ENCODE data around the gene MSH6.
A peak's percentile ranks its signal among the peaks of the same experiment; 100 is the strongest.

MSH6 gene

DNA sequence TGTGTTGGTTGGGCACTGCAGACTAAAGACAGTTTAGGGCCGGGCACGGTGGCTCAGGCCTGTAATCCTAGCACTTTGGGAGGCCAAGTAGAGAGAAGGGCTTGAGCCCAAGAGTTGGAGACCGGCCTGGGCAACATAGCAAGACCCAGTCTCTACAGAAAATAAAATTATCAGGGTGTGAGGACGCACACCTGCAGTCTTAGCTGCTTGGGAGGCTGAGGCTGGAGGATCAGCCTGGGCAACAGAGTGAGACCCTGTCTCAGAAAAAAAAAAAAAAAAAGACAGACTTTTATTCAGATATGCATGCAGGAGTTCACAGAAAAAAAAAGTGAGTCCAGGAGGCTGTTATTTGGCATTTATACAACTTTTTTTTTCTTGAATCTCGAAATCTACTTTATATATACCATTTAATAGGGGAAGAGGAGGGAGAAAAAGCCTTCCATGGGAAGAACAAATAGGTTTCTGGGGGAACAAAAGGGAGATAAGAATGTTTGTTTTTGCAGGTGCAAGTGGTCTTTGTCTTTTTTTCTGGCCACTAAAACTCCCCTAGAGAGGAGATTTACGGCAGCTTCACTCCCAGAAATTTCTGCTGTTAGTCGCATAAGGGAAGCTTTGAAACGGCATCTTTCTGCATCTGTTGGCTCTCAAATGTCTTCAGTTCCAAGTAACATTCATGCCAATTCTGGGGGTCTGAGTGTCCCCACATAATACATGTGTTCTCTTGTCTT is 4.1 kb upstream of the MSH6 start:
- Histone ChIP-seq H3K36me3 (ENCODE audit: insufficient read depth) (no peaks in the 10 kb centered on the region), H3K79me2 (ENCODE audit: insufficient read depth, low read depth) (no peaks in the 10 kb centered on the region; the same call in 1 of the 2 replicates)
- TF ChIP-seq CTCF (conservative IDR thresholded peaks at IDR 0.05; ENCODE audit: low read depth, low read length) = no peak

DNA sequence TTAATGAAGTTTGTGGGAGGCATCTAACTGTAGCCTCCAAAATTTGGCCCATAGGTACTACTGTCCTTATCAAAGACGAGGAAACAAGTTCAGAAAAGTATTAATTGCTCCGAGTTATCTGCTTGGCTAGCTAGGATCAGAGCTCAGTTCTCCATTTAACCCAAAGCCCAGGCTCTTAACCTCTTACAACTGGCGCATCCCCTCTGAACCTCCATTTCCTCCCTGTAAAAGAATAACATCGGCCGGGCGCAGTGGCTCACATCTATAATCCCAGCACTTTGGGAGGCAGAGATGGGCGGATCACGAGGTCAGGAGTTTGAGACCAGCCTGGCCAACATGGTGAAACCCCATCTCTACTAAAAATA is 3.5 kb upstream of the MSH6 start:
- Histone ChIP-seq H3K9ac (no peak overlapping the region), H3K27ac (no peak overlapping the region), H2AFZ (ENCODE audit: low read depth) (no peak overlapping the region), H4K20me1 (ENCODE audit: insufficient read depth) (peaks cover 4% of the 10 kb centered on the region; the same call in 1 of the 2 replicates), H3K4me2 (no peak overlapping the region), H3K4me3 (IDR thresholded peaks at IDR 0.05; ENCODE audit: insufficient read depth, low read depth, low read length) (no peak overlapping the region), H3K4me1 (ENCODE audit: low read depth, poor library complexity, severe bottlenecking) (peaks cover 6% of the 10 kb centered on the region), H3K36me3 (ENCODE audit: insufficient read depth) (no peaks in the 10 kb centered on the region), H3K27me3 (ENCODE audit: insufficient read depth, low read depth) (no peaks in the 10 kb centered on the region), H3K79me2 (ENCODE audit: insufficient read depth, low read depth) (peaks cover 5% of the 10 kb centered on the region)
- TF ChIP-seq CTCF (conservative IDR thresholded peaks at IDR 0.05; ENCODE audit: low read depth, low read length) = no peak

More for the DNA sequence above, 4.1 kb upstream of the MSH6 start:
- no peak overlapping the region for H3K27ac ChIP-seq
- H4K20me1 ChIP-seq (ENCODE audit: insufficient read depth) = no peaks in the 10 kb centered on the region
- no peak overlapping the region for H3K4me2 ChIP-seq
- H3K27me3 ChIP-seq (ENCODE audit: insufficient read depth, low read depth) = no peaks in the 10 kb centered on the region
- peaks cover 4% of the 10 kb centered on the region for H3K4me1 ChIP-seq (ENCODE audit: low read depth, poor library complexity, severe bottlenecking)
- no peak overlapping the region for H2AFZ ChIP-seq (ENCODE audit: low read depth)
- H3K4me3 ChIP-seq (IDR thresholded peaks at IDR 0.05; ENCODE audit: insufficient read depth, low read depth, low read length) = no peak overlapping the region
- H3K9ac ChIP-seq = no peak overlapping the region

DNA sequence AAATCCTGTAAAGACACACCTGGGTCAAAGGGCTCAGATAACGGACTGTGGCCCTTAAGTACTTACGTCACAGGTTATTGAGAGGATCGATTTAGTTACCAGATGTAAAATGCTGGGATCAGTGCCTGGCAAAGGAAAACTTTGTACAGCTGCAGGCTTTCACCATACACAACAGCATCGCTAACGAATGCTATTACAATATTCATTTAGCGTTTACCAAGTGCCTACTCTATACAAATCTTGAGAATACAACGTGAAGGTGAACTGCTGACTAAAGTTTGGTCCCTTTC is 619 bp upstream of the MSH6 start:
- H4K20me1 ChIP-seq (ENCODE audit: insufficient read depth) = peaks cover 31% of the 10 kb centered on the region
- peaks cover 22% of the 10 kb centered on the region for H3K4me1 ChIP-seq (ENCODE audit: low read depth, poor library complexity, severe bottlenecking)
- H3K27ac ChIP-seq = peak overlapping the region; percentile 96
- TF ChIP-seq CTCF (conservative IDR thresholded peaks at IDR 0.05; ENCODE audit: low read depth, low read length) = no peak
- H3K4me2 ChIP-seq = peak overlapping the region; percentile 98
- H2AFZ ChIP-seq (ENCODE audit: low read depth) = peak overlapping the region; percentile 99
- peaks cover 34% of the 10 kb centered on the region for H3K79me2 ChIP-seq (ENCODE audit: insufficient read depth, low read depth)
- peak overlapping the region; percentile 91; the same call in 1 of the 2 replicates for H3K9ac ChIP-seq
- no peaks in the 10 kb centered on the region for H3K27me3 ChIP-seq (ENCODE audit: insufficient read depth, low read depth)
- H3K4me3 ChIP-seq (IDR thresholded peaks at IDR 0.05; ENCODE audit: insufficient read depth, low read depth, low read length) = peak overlapping the region; percentile 90
- no peaks in the 10 kb centered on the region for H3K36me3 ChIP-seq (ENCODE audit: insufficient read depth)

DNA sequence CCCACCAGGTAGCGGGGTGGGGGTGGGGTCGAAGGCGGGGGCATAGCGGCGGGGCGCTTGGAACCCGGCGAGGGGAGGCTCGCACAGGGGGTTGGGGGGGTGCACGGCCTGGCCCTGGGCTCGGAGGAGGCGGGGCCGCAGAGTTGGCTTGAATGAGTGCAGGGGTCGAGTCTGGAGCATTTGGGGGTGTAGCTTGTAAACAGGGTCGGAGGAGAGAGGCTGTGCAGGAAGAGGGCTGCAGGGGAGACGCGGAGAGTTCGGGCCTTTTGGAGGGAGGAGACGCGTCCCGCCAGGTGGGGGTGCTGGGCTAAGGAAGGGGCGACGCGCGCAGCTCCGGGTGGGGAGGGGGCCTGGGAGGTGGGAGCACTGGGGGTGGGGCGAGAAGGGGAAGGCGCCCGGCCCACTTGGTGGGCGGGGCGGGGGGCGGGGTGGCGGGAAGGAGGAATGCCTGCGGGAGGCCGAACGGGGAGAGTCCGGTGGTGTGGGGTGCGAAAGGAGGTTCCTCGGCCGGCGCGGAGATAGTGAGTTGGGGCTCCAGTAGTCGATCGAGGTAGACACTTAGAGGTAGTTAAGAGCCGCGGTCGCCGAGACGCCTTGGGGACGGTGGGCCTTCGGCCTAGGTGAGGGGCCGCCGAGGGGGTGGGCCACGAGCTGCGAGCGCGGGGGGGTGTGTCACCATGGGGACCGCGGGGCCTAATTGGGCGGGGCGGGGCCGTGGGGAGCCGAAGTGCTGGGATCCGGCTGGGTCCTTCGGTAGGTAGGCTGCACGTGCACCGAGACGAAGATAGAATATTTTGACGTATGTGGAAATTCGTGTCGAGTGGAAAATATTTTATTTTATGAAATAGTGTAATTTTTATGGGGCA is 774 bp downstream of the MSH6 start:
- no peaks in the 10 kb centered on the region for H3K27me3 ChIP-seq (ENCODE audit: insufficient read depth, low read depth)
- TF ChIP-seq CTCF (conservative IDR thresholded peaks at IDR 0.05; ENCODE audit: low read depth, low read length) = no peak
- peak overlapping the region; percentile 52; the same call in 1 of the 2 replicates for H2AFZ ChIP-seq (ENCODE audit: low read depth)
- peaks cover 48% of the 10 kb centered on the region for H3K79me2 ChIP-seq (ENCODE audit: insufficient read depth, low read depth)
- H3K4me1 ChIP-seq (ENCODE audit: low read depth, poor library complexity, severe bottlenecking) = peaks cover 22% of the 10 kb centered on the region
- H3K4me2 ChIP-seq = peak overlapping the region; percentile 72
- H3K9ac ChIP-seq = peak overlapping the region; percentile 91
- no peaks in the 10 kb centered on the region for H3K36me3 ChIP-seq (ENCODE audit: insufficient read depth)
- peak overlapping the region; percentile 66 for H3K4me3 ChIP-seq (IDR thresholded peaks at IDR 0.05; ENCODE audit: insufficient read depth, low read depth, low read length)
- H4K20me1 ChIP-seq (ENCODE audit: insufficient read depth) = peaks cover 35% of the 10 kb centered on the region
- peak overlapping the region; percentile 96 for H3K27ac ChIP-seq
